ENCODE measurements around the gene SLC38A2.

SLC38A2 gene

DNA sequence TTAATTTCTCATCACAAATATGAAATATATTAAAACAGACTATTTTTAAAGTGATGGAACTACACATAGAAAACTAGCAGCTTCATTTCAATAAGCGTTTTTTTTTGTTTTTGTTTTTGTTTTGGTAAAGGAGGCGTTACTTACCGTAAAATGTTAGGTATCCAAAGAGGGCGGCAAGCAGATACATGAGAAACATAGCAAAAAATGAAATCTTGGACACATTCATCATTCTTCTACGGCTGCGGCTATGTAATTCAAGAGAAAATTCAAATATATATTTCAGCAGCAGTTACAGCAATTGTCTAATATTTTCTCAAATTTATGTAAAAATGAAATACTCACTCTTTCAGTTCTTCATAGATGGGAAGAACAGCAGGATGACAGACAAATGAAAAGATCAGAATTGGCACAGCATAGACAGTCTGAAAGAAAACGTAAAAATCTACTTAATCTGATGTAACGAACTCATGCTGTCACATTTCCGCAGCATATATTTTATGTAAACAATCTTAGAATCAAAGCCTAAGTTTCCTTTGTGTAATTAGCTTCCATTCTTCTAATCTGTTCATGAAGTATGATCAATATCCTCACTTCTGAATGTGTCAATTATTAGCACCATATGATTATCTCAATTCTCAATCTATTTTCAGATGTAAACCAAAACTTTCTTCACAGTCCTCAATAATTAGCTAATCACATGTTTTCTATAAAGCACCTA, 8.8 kb downstream of the SLC38A2 start:
- FAIRE-seq (no peak), DNase-seq (ENCODE audit: extremely low spot score, insufficient read length, low read depth) (no peak)

GRCh38 chr12:46362895-46363581, 9.5 kb downstream of the SLC38A2 start:
- FAIRE-seq: no peak
- no peak for DNase-seq (ENCODE audit: extremely low spot score, insufficient read length, low read depth)

GRCh38 chr12:46361667-46362034, 10.9 kb downstream of the SLC38A2 start:
- FAIRE-seq (no peak), DNase-seq (ENCODE audit: extremely low spot score, insufficient read length, low read depth) (no peak)

GRCh38 chr12:46360908-46361666, 11.5 kb downstream of the SLC38A2 start:
- DNase-seq (ENCODE audit: extremely low spot score, insufficient read length, low read depth) (no peak), FAIRE-seq (peak; percentile 67)

DNA sequence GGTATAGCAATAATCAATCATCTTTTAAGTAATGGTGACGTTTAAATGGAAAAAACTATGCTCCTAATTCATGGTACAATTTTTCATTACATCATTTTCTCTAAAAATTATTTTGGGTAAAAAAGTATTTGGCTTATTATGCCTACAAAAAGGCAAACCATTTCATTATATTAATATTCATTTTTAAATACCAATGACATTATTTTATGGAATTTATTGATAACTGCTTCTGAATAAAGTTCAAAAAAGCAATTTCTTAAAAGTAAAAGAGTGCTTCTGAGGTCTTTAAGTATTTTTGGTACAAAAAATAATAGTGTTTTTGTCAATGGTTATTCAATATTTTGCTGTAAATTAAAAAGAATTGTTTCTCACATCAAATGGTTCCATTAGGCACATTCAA, 12.2 kb downstream of the SLC38A2 start:
- FAIRE-seq: no peak
- no peak for DNase-seq (ENCODE audit: extremely low spot score, insufficient read length, low read depth)

DNA sequence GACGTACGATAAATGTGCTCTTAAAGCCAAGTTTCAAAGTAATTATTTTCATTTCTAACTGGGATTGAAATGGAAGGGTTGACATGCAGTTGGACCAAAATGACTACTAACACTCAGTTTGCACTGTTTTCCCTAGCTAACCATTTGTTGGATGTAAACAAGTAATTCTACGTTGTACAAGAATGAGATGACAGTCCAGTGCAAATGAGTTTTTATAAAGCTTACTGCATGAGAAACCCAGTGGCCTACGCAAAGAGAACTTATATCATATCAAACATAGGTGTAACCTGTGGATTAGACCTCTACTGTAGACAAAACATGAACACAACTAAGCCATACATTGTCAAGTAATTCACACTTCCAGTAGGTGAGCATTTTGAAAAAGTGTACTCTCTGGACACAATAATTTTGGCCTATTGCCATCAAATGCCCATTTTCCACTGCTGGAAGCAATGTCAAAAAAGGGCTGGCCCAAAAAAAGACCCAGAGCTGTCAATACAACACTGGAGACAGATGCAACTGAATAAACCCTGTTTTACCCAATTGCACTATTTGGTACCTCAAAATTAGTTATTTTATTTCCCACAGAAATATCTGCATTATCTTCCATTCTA, 12.8 kb downstream of the SLC38A2 start:
- FAIRE-seq (no peak), DNase-seq (ENCODE audit: extremely low spot score, insufficient read length, low read depth) (no peak)

DNA sequence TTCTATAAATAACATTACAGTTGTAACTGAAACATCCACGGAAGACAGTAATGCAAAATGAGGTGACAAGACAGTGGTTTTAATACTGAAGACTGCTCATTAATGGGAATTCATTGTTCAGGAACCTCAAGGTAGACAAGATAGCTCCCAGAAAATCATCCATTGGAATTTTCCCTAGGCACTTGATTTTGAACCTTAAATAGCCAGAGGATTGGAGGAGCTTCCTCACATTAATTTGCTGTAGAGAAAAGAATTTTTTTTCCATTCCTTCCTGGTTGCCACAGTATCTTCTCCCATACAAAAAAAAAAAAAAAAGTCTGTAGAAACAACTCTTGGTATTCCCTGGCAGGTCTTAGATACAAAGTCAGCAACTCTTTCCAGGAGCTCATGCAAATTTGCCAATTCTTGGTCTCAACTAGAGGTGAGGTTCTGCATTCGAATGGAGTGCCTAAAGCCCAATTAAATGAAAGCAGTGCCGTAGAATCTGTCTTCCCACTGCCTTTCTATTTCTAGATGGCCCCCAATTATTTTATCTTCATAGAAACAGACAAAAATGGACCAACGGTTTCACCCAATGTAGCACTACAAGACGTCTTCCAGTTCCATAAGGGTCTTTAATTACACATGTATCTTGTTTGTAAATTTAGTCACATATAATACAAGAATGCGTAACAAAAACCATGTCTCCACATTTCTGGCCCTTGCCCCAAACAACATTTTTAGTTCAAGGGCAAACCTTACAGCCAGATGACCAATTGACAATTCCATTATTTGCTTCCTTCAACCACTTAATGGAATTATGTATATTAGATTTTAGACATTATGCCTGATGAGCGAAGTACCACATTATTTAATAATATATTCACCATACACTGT, 13.5 kb downstream of the SLC38A2 start:
- DNase-seq (ENCODE audit: extremely low spot score, insufficient read length, low read depth) (no peak), FAIRE-seq (no peak)

- FAIRE-seq: no peak
- no peak for DNase-seq (ENCODE audit: extremely low spot score, insufficient read length, low read depth)
These were observed 14.3 kb downstream of the SLC38A2 start for GRCh38 chr12:46358325-46358700.

DNA sequence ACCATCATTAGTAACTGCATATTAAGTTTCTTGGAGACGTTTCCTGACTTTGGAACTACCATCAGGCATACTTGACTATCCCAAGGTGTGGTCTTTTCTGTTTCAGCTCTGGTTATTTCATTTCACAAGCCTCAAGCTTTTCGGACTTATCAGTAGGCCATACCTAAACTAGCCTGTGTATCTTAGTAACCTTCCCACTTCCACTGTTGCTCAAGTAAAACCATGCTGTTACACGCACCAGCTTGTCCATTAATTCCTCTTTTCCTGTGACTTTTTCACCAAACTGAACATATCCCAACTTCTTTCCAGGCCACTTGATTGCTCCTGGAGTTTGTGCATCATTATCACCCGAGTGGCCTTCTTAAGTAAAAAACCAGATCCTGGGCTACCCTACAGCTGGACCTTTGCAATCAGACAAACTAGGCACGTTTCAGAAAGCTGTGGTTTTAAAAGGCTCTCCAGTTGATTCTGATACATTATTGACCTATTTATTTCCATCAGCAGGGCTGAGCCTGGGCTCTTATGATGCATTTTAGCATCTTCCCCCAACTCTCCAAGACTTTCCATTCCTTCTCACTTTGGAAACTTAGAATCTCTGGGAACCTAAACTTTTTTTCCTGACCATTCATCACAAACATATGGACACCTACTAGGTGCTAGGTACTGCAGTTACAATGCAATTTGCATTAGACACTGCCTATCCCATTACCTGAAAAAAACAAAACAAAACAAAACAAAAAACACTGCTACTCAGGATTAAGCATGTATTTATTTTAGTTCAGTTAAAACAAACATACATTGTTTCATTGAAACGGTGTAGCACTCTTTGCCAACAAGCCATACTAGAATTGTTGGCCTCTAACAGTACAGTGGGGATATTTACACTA, 14.9 kb downstream of the SLC38A2 start:
- no peak for DNase-seq (ENCODE audit: extremely low spot score, insufficient read length, low read depth)
- FAIRE-seq: no peak

DNA sequence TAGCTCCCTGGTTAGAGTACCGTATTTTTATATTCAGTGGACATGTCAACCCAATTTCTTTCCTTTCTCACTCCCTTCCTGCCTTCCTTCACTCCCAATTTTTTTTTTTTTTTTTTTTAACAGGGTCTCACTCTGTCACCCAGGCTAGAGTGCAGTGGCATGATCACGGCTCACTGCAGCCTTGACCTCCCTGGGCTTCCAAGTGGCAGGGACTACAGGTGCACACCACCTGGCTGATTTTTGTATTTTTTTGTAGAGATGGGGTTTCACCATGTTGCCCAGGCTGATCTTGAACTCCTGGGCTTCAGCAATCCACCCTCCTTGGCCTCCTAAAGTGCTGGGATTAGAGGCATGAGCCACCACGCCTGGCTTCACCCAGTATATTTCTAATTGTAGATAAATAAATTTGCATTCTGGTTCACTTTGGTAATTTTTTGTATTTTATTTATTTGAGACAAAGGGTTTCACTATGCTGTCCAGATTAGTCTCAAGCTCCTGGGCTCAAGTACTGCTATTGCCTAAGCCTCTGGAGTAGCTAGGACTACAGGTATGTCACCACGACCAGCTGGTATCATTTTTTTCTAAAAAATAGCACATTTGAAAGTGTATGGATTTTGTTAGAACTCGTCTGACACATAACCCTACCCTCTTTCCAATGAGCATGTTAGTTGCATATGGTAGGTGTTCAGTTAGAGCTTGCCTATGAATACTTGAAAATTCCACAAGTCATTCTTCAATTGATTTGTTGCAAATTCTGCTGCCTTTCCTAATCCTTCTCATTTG, 15.7 kb downstream of the SLC38A2 start:
- no peak for FAIRE-seq

DNA sequence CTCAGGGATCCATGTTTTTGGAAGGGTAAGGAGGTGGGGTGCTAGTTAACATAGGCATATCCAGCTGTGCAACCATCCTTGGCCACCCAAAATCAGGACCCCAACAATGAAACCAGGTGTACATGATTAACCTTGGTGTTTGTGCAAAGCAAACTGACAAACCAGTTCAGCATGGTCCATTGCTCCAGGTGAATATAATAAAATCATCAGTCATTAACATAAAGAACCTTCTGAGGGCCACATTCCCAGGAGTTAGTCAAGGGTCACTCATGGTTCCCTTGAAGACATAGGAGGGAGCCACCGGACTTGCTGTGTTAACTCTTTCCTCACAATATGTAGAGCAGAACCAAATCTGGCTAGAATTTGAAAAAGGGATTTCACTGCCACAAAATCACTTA, 17.8 kb downstream of the SLC38A2 start:
- FAIRE-seq: no peak
- DNase-seq (ENCODE audit: extremely low spot score, insufficient read length, low read depth): no peak

More for the DNA sequence above, 15.7 kb downstream of the SLC38A2 start:
- no peak for DNase-seq (ENCODE audit: extremely low spot score, insufficient read length, low read depth)

GRCh38 chr12:46354111-46354801, 18.3 kb downstream of the SLC38A2 start:
- DNase-seq (ENCODE audit: extremely low spot score, insufficient read length, low read depth) (no peak), FAIRE-seq (no peak)

GRCh38 chr12:46351886-46352650, 20.5 kb downstream of the SLC38A2 start:
- DNase-seq (ENCODE audit: extremely low spot score, insufficient read length, low read depth) (no peak), FAIRE-seq (no peak)

GRCh38 chr12:46351138-46351537, 21.4 kb downstream of the SLC38A2 start:
- no peak for FAIRE-seq

DNA sequence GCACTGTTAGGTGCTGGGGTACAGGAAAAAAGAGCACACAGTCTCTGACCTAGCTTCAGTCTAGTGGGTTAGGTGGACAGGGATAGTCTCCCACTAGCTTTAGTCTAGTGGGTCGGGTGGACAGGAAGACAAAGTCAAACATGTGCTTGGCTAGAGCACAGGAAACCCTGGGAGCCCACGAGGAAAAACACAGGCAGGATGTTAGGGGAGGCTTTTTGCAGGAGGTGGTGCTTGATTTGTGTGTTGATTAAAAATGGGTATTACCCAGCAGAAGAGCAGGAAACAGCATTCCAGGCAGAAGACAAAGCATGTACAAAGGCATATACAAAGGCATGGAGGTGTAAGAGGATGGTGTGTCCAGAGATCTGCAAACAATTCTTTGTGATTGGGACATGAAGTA, 23.3 kb downstream of the SLC38A2 start:
- DNase-seq (ENCODE audit: extremely low spot score, insufficient read length, low read depth): no peak
- no peak for FAIRE-seq

More at GRCh38 chr12:46351138-46351537, 21.4 kb downstream of the SLC38A2 start:
- no peak for DNase-seq (ENCODE audit: extremely low spot score, insufficient read length, low read depth)

DNA sequence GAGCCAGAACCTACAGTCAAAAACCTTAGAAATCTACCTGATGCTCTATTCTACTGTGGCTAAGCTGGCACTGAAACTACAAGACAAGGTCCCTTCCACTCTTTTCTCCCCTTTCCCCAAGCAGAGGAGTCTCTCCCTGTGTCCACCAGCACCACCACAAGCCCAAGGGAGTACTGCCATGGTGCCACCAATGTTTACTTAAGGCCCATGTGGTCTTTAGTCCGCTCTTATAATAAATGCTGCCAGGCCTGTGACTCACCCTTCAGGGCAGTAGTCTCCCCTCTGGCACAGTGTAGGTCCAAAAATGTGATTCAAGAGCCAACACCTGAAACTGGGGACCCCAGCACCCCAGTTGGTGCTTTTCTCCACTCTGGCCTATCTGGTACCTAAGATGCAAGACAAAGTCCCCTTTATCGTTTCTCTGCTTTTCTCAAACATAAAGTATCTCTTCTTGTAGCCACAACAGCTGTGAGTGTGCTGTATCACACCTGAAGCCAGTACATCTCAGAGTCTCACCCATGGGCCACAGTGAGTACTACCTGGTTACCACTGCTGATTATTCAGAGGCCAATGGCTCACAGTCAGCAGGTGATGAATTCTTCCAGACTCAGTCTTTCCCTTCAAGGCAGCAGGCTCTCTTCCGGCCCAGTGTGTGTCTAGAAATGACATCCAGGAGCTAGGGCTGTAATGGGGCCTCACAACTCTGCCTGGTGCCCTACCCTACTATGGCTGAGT, 29.3 kb downstream of the SLC38A2 start:
- FAIRE-seq (no peak), DNase-seq (ENCODE audit: extremely low spot score, insufficient read length, low read depth) (no peak)

Measured in GM18507 (cell line).